B cell (primary cell): ENCODE measurements around the gene PSMD8. TPM values are rescaled to one million over a fixed set of nuclear protein-coding genes. Genes with fewer than 3 reads are reported as not detected.

Experiments
- ATAC-seq: fragments of 200-7000 bp; cut with Tn5 transposase; one replicate; pipeline ENCODE4 v1.10.0; 2021; ENCODE audit warnings: low read depth, mild to moderate bottlenecking, moderate number of reproducible peaks, moderate library complexity
- CTCF ChIA-PET: fragments of 350-600 bp; sonication (Branson Sonifier 250); formaldehyde crosslinking; loops from one replicate; lab custom pipeline; 2021; ENCODE audit warnings: antibody characterized with exemption, inconsistent platforms; lab: Charles Lee
- POLR2A ChIA-PET: fragments of 350-600 bp; sonication (Branson Sonifier 250); formaldehyde crosslinking; loops from one replicate; lab custom pipeline; 2021; ENCODE audit warnings: antibody characterized with exemption; lab: Charles Lee
- DNase-seq: peaks from one replicate; pipeline ENCODE4 v3.0.0; 2013
- H2AFZ ChIP-seq: 2 replicates; pipeline ENCODE4 v1.6.1; 2012; ENCODE audit warnings: mild to moderate bottlenecking, low read depth, low read length; ENCODE audit not compliant: insufficient read depth, poor library complexity, severe bottlenecking
- H3K27ac ChIP-seq, 2 donors: 1 replicate in 1 of 2; 2 replicates in 1 of 2; pipeline ENCODE4 v1.5.1; 2012 to 2013; ENCODE audit warnings: low read length in 2 of 2, mild to moderate bottlenecking in 2 of 2, moderate library complexity in 1 of 2
- H3K27me3 ChIP-seq, 4 experiments: fragments of 200-600 bp in 1 of 4; sonication (generic) in 1 of 4; replicated peaks in 1 of 4; 1 replicate in 2 of 4; 2 replicates in 2 of 4; pipeline versions ENCODE4 v1.6.1 to v1.7.0; 2013 to 2016; ENCODE audit warnings: low read length in 3 of 4, mild to moderate bottlenecking in 2 of 4, mixed read lengths in 1 of 4, moderate library complexity in 1 of 4; ENCODE audit not compliant: insufficient read depth in 4 of 4, control insufficient read depth in 3 of 4; ENCODE audit errors: control extremely low read depth in 1 of 4
- H3K36me3 ChIP-seq, 2 experiments: replicated peaks in 1 of 2; 1 replicate in 1 of 2; 2 replicates in 1 of 2; pipeline versions ENCODE4 v1.6.1 to v1.7.1; 2013; ENCODE audit warnings: low read length in 1 of 2; ENCODE audit not compliant: insufficient read depth in 2 of 2, control insufficient read depth in 1 of 2; ENCODE audit errors: control extremely low read depth in 1 of 2, extremely low read depth in 1 of 2
- H3K4me1 ChIP-seq, 2 donors: fragments of 200-600 bp in 1 of 2; sonication (generic) in 1 of 2; 1 replicate in 1 of 2; 2 replicates in 1 of 2; pipeline versions ENCODE4 v1.5.1 to v1.6.1; 2013 to 2017; ENCODE audit warnings: low read length in 2 of 2; ENCODE audit not compliant: control insufficient read depth in 2 of 2, insufficient read depth in 2 of 2
- H3K4me2 ChIP-seq: replicated peaks from 2 replicates; pipeline ENCODE3; 2012; ENCODE audit warnings: mild to moderate bottlenecking, low read depth, low read length; ENCODE audit not compliant: poor library complexity, severe bottlenecking
- H3K4me3 ChIP-seq, 5 experiments: fragments of 200-600 bp in 1 of 5; sonication (generic) in 1 of 5; 1 replicate in 3 of 5; 2 replicates in 2 of 5; pipeline versions ENCODE4 v1.5.1 to v1.7.0; 2011 to 2016; ENCODE audit warnings: low read length in 4 of 5, mild to moderate bottlenecking in 4 of 5, low read depth in 2 of 5, control low read depth in 1 of 5, moderate library complexity in 1 of 5; ENCODE audit not compliant: insufficient read depth in 1 of 5; ENCODE audit errors: control extremely low read depth in 1 of 5, extremely low read depth in 1 of 5
- H3K79me2 ChIP-seq: fragments of 200-600 bp; sonication (generic); one replicate; pipeline ENCODE4 v1.6.0; 2016; ENCODE audit warnings: low read length; ENCODE audit not compliant: control insufficient read depth, insufficient read depth
- H3K9ac ChIP-seq: fragments of 200-600 bp; sonication (generic); 2 replicates; pipeline ENCODE4 v1.6.1; 2017; ENCODE audit warnings: mild to moderate bottlenecking, low read length, moderate library complexity
- H3K9me3 ChIP-seq, 3 donors: one replicate each; pipeline versions ENCODE4 v1.6.1 to v1.7.1; 2013; ENCODE audit warnings: low read length in 2 of 3; ENCODE audit not compliant: control insufficient read depth in 2 of 3, insufficient read depth in 1 of 3; ENCODE audit errors: control extremely low read depth in 1 of 3
- H4K20me1 ChIP-seq: 2 replicates; pipeline ENCODE4 v1.6.0; 2012; ENCODE audit warnings: mild to moderate bottlenecking, low read length; ENCODE audit not compliant: insufficient read depth, control insufficient read depth, poor library complexity, severe bottlenecking
- H3K27ac Mint-ChIP-seq: one replicate; pipeline ENCODE4 v1.8.0; 2021; ENCODE audit warnings: mixed read lengths
- H3K27me3 Mint-ChIP-seq: one replicate; pipeline ENCODE4 v1.8.0; 2021; ENCODE audit warnings: mixed read lengths
- H3K4me1 Mint-ChIP-seq: one replicate; pipeline ENCODE4 v1.8.0; 2021; ENCODE audit warnings: mixed read lengths
- H3K4me3 Mint-ChIP-seq: one replicate; pipeline ENCODE4 v1.8.0; 2021; ENCODE audit warnings: mixed read lengths
- H3K9me3 Mint-ChIP-seq: one replicate; pipeline ENCODE4 v1.8.0; 2022; ENCODE audit warnings: mixed read lengths; ENCODE audit not compliant: insufficient read depth
- EZH2 ChIP-seq: IDR thresholded peaks from 2 replicates; pipeline ENCODE4 v1.6.1; 2012; ENCODE audit warnings: borderline replicate concordance, low read depth, mild to moderate bottlenecking, moderate library complexity, low read length; ENCODE audit not compliant: insufficient read depth, poor library complexity, severe bottlenecking
- WGBS: methylation state at CpG from one replicate; pipeline ENCODE4 v1.1.5; 2013; ENCODE audit warnings: missing lambda C conversion rate; ENCODE audit not compliant: insufficient coverage; 5-methylcytosine and 5-hydroxymethylcytosine counted together
- intact Hi-C: fragments of 100-400 bp; cut with micrococcal nuclease; formaldehyde crosslinking; loops from one replicate; pipeline ENCODE4 v1.10.0; 2022
- polyA plus RNA-seq: library from polyadenylated mRNA; depleted of rRNA; stranded (reverse); fragments of >200 nt; gene quantifications from 2 replicates; pipeline ENCODE4 v1.2.3, GENCODE V29; 2012
- total RNA-seq, 2 donors: library from RNA; stranded (reverse); fragments of 120-200 nt in 1 of 2; gene quantifications; 1 replicate in 1 of 2; 2 replicates in 1 of 2; pipeline versions ENCODE4 v1.2.3 to v1.2.4, GENCODE V29; 2013 to 2022
- TF ChIP-seq, protein P1 (sequence below): fragments of 200-600 bp; IDR thresholded peaks from one replicate; pipeline ENCODE4 v1.8.0; 2022; ENCODE audit warnings: antibody characterized with exemption, mild to moderate bottlenecking

Gene PSMD8
- total and polyA plus RNA-seq, 2 donors (not counting 1 experiment from before 2014, with no cell fraction given), result 88.1 to 122 TPM

GRCh38 chr19:38326591-38326990 is 47.8 kb upstream of the PSMD8 start:
- WGBS, result 97% methylated on average over 22 of the region's 22 CpGs
- H3K36me3 ChIP-seq, result peaks cover 1 to 14% of the 10 kb centered on the region in 2 experiments
- no peaks in the 10 kb centered on the region for H3K4me1 ChIP-seq
- Mint-ChIP-seq H3K4me1 (peaks cover 2% of the 10 kb centered on the region), H3K4me3 (no peak overlapping the region), H3K27me3 (no peaks in the 10 kb centered on the region), H3K9me3 (no peaks in the 10 kb centered on the region), H3K27ac (no peak overlapping the region)
- no peak overlapping the region for H3K4me2 ChIP-seq
- no peak for ATAC-seq
- no peak for DNase-seq
- H3K27ac ChIP-seq, result no peak overlapping the region
- no peak overlapping the region for H2AFZ ChIP-seq
- no peaks in the 10 kb centered on the region for H4K20me1 ChIP-seq
- intact Hi-C loops, result no loop called here
- no peaks in the 10 kb centered on the region for H3K9me3 ChIP-seq
- ChIA-PET POLR2A (no interaction called here), CTCF (interaction anchor here (0.6 kb wide), 1 partner anchor 26 kb away, joined by 3 read pairs; no protein-coding TSS in a partner anchor)
- no peak overlapping the region for H3K9ac ChIP-seq
- no peak for TF ChIP-seq EZH2
- TF ChIP-seq, protein P1, sequence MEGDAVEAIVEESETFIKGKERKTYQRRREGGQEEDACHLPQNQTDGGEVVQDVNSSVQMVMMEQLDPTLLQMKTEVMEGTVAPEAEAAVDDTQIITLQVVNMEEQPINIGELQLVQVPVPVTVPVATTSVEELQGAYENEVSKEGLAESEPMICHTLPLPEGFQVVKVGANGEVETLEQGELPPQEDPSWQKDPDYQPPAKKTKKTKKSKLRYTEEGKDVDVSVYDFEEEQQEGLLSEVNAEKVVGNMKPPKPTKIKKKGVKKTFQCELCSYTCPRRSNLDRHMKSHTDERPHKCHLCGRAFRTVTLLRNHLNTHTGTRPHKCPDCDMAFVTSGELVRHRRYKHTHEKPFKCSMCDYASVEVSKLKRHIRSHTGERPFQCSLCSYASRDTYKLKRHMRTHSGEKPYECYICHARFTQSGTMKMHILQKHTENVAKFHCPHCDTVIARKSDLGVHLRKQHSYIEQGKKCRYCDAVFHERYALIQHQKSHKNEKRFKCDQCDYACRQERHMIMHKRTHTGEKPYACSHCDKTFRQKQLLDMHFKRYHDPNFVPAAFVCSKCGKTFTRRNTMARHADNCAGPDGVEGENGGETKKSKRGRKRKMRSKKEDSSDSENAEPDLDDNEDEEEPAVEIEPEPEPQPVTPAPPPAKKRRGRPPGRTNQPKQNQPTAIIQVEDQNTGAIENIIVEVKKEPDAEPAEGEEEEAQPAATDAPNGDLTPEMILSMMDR, result no peak
- H3K27me3 ChIP-seq, result no peaks in the 10 kb centered on the region
- no peaks in the 10 kb centered on the region for H3K79me2 ChIP-seq
- no peak overlapping the region for H3K4me3 ChIP-seq

GRCh38 chr19:38329651-38330050 is 44.7 kb upstream of the PSMD8 start:
- Histone ChIP-seq H2AFZ (no peak overlapping the region), H3K27ac (no peak overlapping the region), H3K9ac (no peak overlapping the region), H3K27me3 (no peaks in the 10 kb centered on the region), H3K9me3 (no peaks in the 10 kb centered on the region), H4K20me1 (no peaks in the 10 kb centered on the region), H3K4me1 (no peaks in the 10 kb centered on the region), H3K36me3 (peaks cover 1 to 11% of the 10 kb centered on the region in 2 experiments), H3K79me2 (no peaks in the 10 kb centered on the region), H3K4me2 (no peak overlapping the region), H3K4me3 (no peak overlapping the region)
- no peaks in the 10 kb centered on the region for H3K27me3 Mint-ChIP-seq
- no peaks in the 10 kb centered on the region for H3K9me3 Mint-ChIP-seq
- no peaks in the 10 kb centered on the region for H3K4me1 Mint-ChIP-seq
- intact Hi-C loops, result loop anchor here (10.0 kb wide), 2 partner anchors 605 to 1115 kb away; partner anchors contain the start of genes ZNF383 and ZNF585B
- POLR2A ChIA-PET, result interaction anchor here (0.6 kb wide), 1 partner anchor 202 kb away, joined by 4 read pairs; no protein-coding TSS in a partner anchor
- H3K4me3 Mint-ChIP-seq, result no peak overlapping the region
- DNase-seq (no peak), ATAC-seq (no peak)
- H3K27ac Mint-ChIP-seq, result no peak overlapping the region
- no peak for TF ChIP-seq EZH2
- TF ChIP-seq, protein P1, result no peak
- CTCF ChIA-PET, result interaction anchor here (2.7 kb wide), 1 partner anchor 86 kb away, joined by 15 read pairs; no protein-coding TSS in a partner anchor
- 96% methylated on average over 7 of the region's 7 CpGs for WGBS
